ENCODE measurements around the gene LPP. TPM values are rescaled to one million over a fixed set of nuclear protein-coding genes. Genes with fewer than 3 reads are reported as not detected.

Gene LPP
- total RNA-seq, 4 donors from 2014 or later: 56.0 to 65.7 (median 58.1) TPM

- no peaks in the 10 kb centered on the region for H3K9me3 ChIP-seq
- no peaks in the 10 kb centered on the region for H3K36me3 ChIP-seq
- H3K4me3 ChIP-seq: no peak overlapping the region
- ATAC-seq (no peak), DNase-seq (no peak)
- in situ Hi-C loops (cut with MboI; ENCODE audit: low sequenced_read_pairs in 4 of 4) (no loop called here), intact Hi-C loops (cut with DNase I; ENCODE audit: low total_unique reads) (no loop called here)
- H3K4me1 ChIP-seq: peaks cover 14 to 17% of the 10 kb centered on the region in 2 donors
- H3K27me3 ChIP-seq: no peaks in the 10 kb centered on the region
- no peak overlapping the region for H3K27ac ChIP-seq
- TF ChIP-seq CTCF (IDR thresholded peaks at IDR 0.05 in 4 of 5, conservative IDR thresholded peaks at IDR 0.05 in 1 of 5) (no peak), POLR2A (IDR thresholded peaks at IDR 0.05) (no peak)
Observed at GRCh38 chr3:188516515-188516914, 362.6 kb downstream of the LPP start.

- H3K36me3 ChIP-seq: no peaks in the 10 kb centered on the region
- H3K9me3 ChIP-seq: no peaks in the 10 kb centered on the region
- no peak for ATAC-seq
- H3K4me3 ChIP-seq: no peak overlapping the region
- intact Hi-C loops (cut with DNase I; ENCODE audit: low total_unique reads): no loop called here
- no peak for DNase-seq
- H3K27me3 ChIP-seq: no peaks in the 10 kb centered on the region
- peaks cover under 1 to 11% of the 10 kb centered on the region in 2 donors for H3K4me1 ChIP-seq
- TF ChIP-seq CTCF (IDR thresholded peaks at IDR 0.05 in 4 of 5, conservative IDR thresholded peaks at IDR 0.05 in 1 of 5): no peak
- TF ChIP-seq POLR2A (IDR thresholded peaks at IDR 0.05): no peak
- in situ Hi-C loops (cut with MboI; ENCODE audit: low sequenced_read_pairs in 4 of 4): no loop called here
- no peak overlapping the region for H3K27ac ChIP-seq
Observed at GRCh38 chr3:188518416-188518815, 364.5 kb downstream of the LPP start.

- no peak overlapping the region for H3K27ac ChIP-seq
- in situ Hi-C loops (cut with MboI; ENCODE audit: low sequenced_read_pairs in 4 of 4): no loop called here
Observed at GRCh38 chr3:188518835-188519452, 365.0 kb downstream of the LPP start.

GRCh38 chr3:188520466-188520865 lies 366.5 kb downstream of the LPP start:
- DNase-seq (no peak), ATAC-seq (no peak)
- in situ Hi-C loops (cut with MboI; ENCODE audit: low sequenced_read_pairs in 4 of 4): no loop called here
- no peaks in the 10 kb centered on the region for H3K9me3 ChIP-seq
- H3K36me3 ChIP-seq: no peaks in the 10 kb centered on the region
- H3K4me3 ChIP-seq: no peak overlapping the region
- intact Hi-C loops (cut with DNase I; ENCODE audit: low total_unique reads): no loop called here
- no peak overlapping the region for H3K27ac ChIP-seq
- peaks cover 0 to 11% of the 10 kb centered on the region in 2 donors for H3K4me1 ChIP-seq
- TF ChIP-seq CTCF (IDR thresholded peaks at IDR 0.05 in 4 of 5, conservative IDR thresholded peaks at IDR 0.05 in 1 of 5) (no peak), POLR2A (IDR thresholded peaks at IDR 0.05) (no peak)
- H3K27me3 ChIP-seq: no peaks in the 10 kb centered on the region

More at GRCh38 chr3:188518835-188519452, 365.0 kb downstream of the LPP start:
- no peaks in the 10 kb centered on the region for H3K9me3 ChIP-seq
- peaks cover 0 to 11% of the 10 kb centered on the region in 2 donors for H3K4me1 ChIP-seq
- no peak for TF ChIP-seq POLR2A (IDR thresholded peaks at IDR 0.05)
- TF ChIP-seq CTCF (IDR thresholded peaks at IDR 0.05 in 4 of 5, conservative IDR thresholded peaks at IDR 0.05 in 1 of 5): no peak
- H3K4me3 ChIP-seq: no peak overlapping the region
- ATAC-seq (no peak), DNase-seq (no peak)
- no peaks in the 10 kb centered on the region for H3K27me3 ChIP-seq
- intact Hi-C loops (cut with DNase I; ENCODE audit: low total_unique reads): no loop called here
- no peaks in the 10 kb centered on the region for H3K36me3 ChIP-seq

GRCh38 chr3:188522115-188522514 lies 368.2 kb downstream of the LPP start:
- H3K27ac ChIP-seq: no peak overlapping the region

More at GRCh38 chr3:188522115-188522514, 368.2 kb downstream of the LPP start:
- ATAC-seq: no peak
- TF ChIP-seq POLR2A (IDR thresholded peaks at IDR 0.05) (no peak), CTCF (IDR thresholded peaks at IDR 0.05 in 4 of 5, conservative IDR thresholded peaks at IDR 0.05 in 1 of 5) (no peak)
- Histone ChIP-seq H3K27me3 (no peaks in the 10 kb centered on the region), H3K9me3 (no peaks in the 10 kb centered on the region), H3K4me3 (no peak overlapping the region), H3K4me1 (peaks cover 0 to 11% of the 10 kb centered on the region in 2 donors), H3K36me3 (no peaks in the 10 kb centered on the region)
- in situ Hi-C loops (cut with MboI; ENCODE audit: low sequenced_read_pairs in 4 of 4) (no loop called here), intact Hi-C loops (cut with DNase I; ENCODE audit: low total_unique reads) (no loop called here)
- DNase-seq: no peak

All from gastrocnemius medialis (tissue), 4 donors.